Caco-2 (cell line): ENCODE measurements around the gene WDR76. TPM values are rescaled to one million over a fixed set of nuclear protein-coding genes. Genes with fewer than 3 reads are reported as not detected.
"Not testable (repeated sequence)": the region's sequence is repeated elsewhere in the genome, so short reads cannot be mapped to it uniquely, and the experiment has no call there.

Source experiments
- BruUV-seq: library from RNA; stranded (reverse); fragments of 400-500 nt; replicated peaks from 2 replicates; lab custom pipeline; 2021; lab: Mats Ljungman, UMichigan
- CTCF ChIA-PET: fragments of 300-600 bp; sonication (Branson Sonifier 250); formaldehyde crosslinking; loops from one replicate; lab custom pipeline; 2022; ENCODE audit warnings: antibody characterized with exemption; lab: Charles Lee
- POLR2A ChIA-PET: fragments of 300-600 bp; sonication (Branson Sonifier 250); formaldehyde crosslinking; loops from one replicate; lab custom pipeline; 2022; ENCODE audit warnings: antibody characterized with exemption; lab: Charles Lee
- DNase-seq, 2 experiments: peaks; one replicate each; pipeline versions ENCODE4 v3.0.0 to v3.0.0-alpha.2; 2020 to 2022
- H3K27me3 ChIP-seq: replicated peaks from 2 replicates; pipeline ENCODE4 v1.6.0; 2011; ENCODE audit warnings: low read length; ENCODE audit not compliant: control insufficient read depth, insufficient read depth
- H3K36me3 ChIP-seq: 2 replicates; pipeline ENCODE4 v1.5.1; 2011; ENCODE audit warnings: low read length; ENCODE audit not compliant: control insufficient read depth, insufficient read depth
- H3K4me1 ChIP-seq: fragments of 250-450 bp; sonication (Bioruptor Pico); 2 replicates; pipeline ENCODE4 v1.5.1; 2020; ENCODE audit warnings: mild to moderate bottlenecking
- H3K4me3 ChIP-seq: 2 replicates; pipeline ENCODE4 v1.5.1; 2011; ENCODE audit warnings: low read depth, mild to moderate bottlenecking, control low read depth, low read length
- H3K9me3 ChIP-seq: fragments of 250-450 bp; sonication (Bioruptor Pico); 2 replicates; pipeline ENCODE4 v1.5.1; 2020; ENCODE audit warnings: mild to moderate bottlenecking, moderate library complexity
- H3K27ac Mint-ChIP-seq: one replicate; pipeline ENCODE4 v1.8.0; 2022; ENCODE audit warnings: mixed read lengths; ENCODE audit not compliant: unreplicated experiment
- H3K27me3 Mint-ChIP-seq: one replicate; pipeline ENCODE4 v1.8.0; 2022; ENCODE audit warnings: mixed read lengths; ENCODE audit not compliant: insufficient read depth, unreplicated experiment
- H3K36me3 Mint-ChIP-seq: one replicate; pipeline ENCODE4 v1.8.0; 2022; ENCODE audit warnings: mild to moderate bottlenecking, mixed read lengths; ENCODE audit not compliant: insufficient read depth, unreplicated experiment
- H3K4me1 Mint-ChIP-seq: one replicate; pipeline ENCODE4 v1.8.0; 2022; ENCODE audit warnings: low read depth, mixed read lengths; ENCODE audit not compliant: unreplicated experiment
- H3K4me3 Mint-ChIP-seq: one replicate; pipeline ENCODE4 v1.8.0; 2022; ENCODE audit warnings: mild to moderate bottlenecking, moderate library complexity, mixed read lengths; ENCODE audit not compliant: unreplicated experiment
- H3K9me3 Mint-ChIP-seq: one replicate; pipeline ENCODE4 v1.8.0; 2022; ENCODE audit warnings: mixed read lengths; ENCODE audit not compliant: unreplicated experiment
- CTCF ChIP-seq, 2 experiments: fragments of 200-600 bp in 1 of 2; IDR thresholded peaks; 1 replicate in 1 of 2; 2 replicates in 1 of 2; pipeline versions ENCODE4 v1.5.1 to v1.8.0; 2011 to 2022; ENCODE audit warnings: antibody characterized with exemption in 1 of 2, control low read depth in 1 of 2, inconsistent platforms in 1 of 2, low read depth in 1 of 2, low read length in 1 of 2, mild to moderate bottlenecking in 1 of 2, moderate library complexity in 1 of 2; ENCODE audit not compliant: insufficient read depth in 1 of 2, severe bottlenecking in 1 of 2, unreplicated experiment in 1 of 2
- intact Hi-C: fragments of 100-400 bp; cut with micrococcal nuclease; formaldehyde crosslinking; loops from one replicate; pipeline ENCODE4 v1.10.0; 2022; ENCODE audit not compliant: unreplicated experiment
- total RNA-seq: library from RNA; stranded (reverse); gene quantifications from 2 replicates; pipeline ENCODE4 v1.2.3, GENCODE V29; 2022

WDR76 gene
- total RNA-seq, 1 experiment from 2014 or later, result 26.9 TPM

GRCh38 chr15:43826029-43826507 lies 734 bp upstream of the WDR76 start:
- CTCF ChIA-PET, result no interaction called here
- H3K9me3 ChIP-seq, result no peaks in the 10 kb centered on the region
- H3K27ac Mint-ChIP-seq, result peak overlapping the region; percentile 87
- peaks cover 30% of the 10 kb centered on the region for H3K36me3 Mint-ChIP-seq
- POLR2A ChIA-PET, result no interaction called here
- BruUV-seq, result no TSS peak
- H3K4me3 ChIP-seq, result peak overlapping the region; percentile 59
- H3K36me3 ChIP-seq, result no peaks in the 10 kb centered on the region
- no peak for DNase-seq
- H3K4me1 ChIP-seq, result 0 out of 2 replicates have a peak, but pooled peaks cover 6% of the 10 kb centered on the region
- H3K27me3 Mint-ChIP-seq, result no peaks in the 10 kb centered on the region
- H3K4me1 Mint-ChIP-seq, result peaks cover 20% of the 10 kb centered on the region
- intact Hi-C loops, result no loop called here
- no peaks in the 10 kb centered on the region for H3K9me3 Mint-ChIP-seq
- peak overlapping the region; percentile 92 for H3K4me3 Mint-ChIP-seq
- H3K27me3 ChIP-seq, result no peaks in the 10 kb centered on the region
- TF ChIP-seq CTCF (IDR thresholded peaks at IDR 0.05; ENCODE audit: insufficient read depth in 1 of 2, low read depth in 1 of 2, low read length in 1 of 2, severe bottlenecking in 1 of 2, unreplicated experiment in 1 of 2), result no peak

GRCh38 chr15:43828061-43828657 lies 1.4 kb downstream of the WDR76 start:
- Histone ChIP-seq H3K4me3 (no peak overlapping the region), H3K36me3 (no peaks in the 10 kb centered on the region), H3K9me3 (no peaks in the 10 kb centered on the region), H3K4me1 (0 out of 2 replicates have a peak, but pooled peaks cover 6% of the 10 kb centered on the region), H3K27me3 (no peaks in the 10 kb centered on the region)
- intact Hi-C loops, result no loop called here
- Mint-ChIP-seq H3K27ac (no peak overlapping the region), H3K4me1 (peaks cover 11% of the 10 kb centered on the region), H3K4me3 (peak overlapping the region; percentile 92), H3K27me3 (no peaks in the 10 kb centered on the region), H3K9me3 (no peaks in the 10 kb centered on the region), H3K36me3 (peaks cover 42% of the 10 kb centered on the region)
- DNase-seq, result no peak
- CTCF ChIA-PET, result no interaction called here
- POLR2A ChIA-PET, result no interaction called here
- no peak for TF ChIP-seq CTCF (IDR thresholded peaks at IDR 0.05; ENCODE audit: insufficient read depth in 1 of 2, low read depth in 1 of 2, low read length in 1 of 2, severe bottlenecking in 1 of 2, unreplicated experiment in 1 of 2)
- BruUV-seq, result TSS peak; percentile 34

- H3K27me3 ChIP-seq, H3K27ac Mint-ChIP-seq, H3K9me3 ChIP-seq, DNase-seq, H3K4me3 Mint-ChIP-seq, H3K4me1 ChIP-seq, H3K36me3 ChIP-seq, H3K9me3 Mint-ChIP-seq, CTCF ChIA-PET, H3K4me3 ChIP-seq, H3K27me3 Mint-ChIP-seq, intact Hi-C loops, BruUV-seq, POLR2A ChIA-PET: not testable (repeated sequence)
- Mint-ChIP-seq H3K4me1 (peaks cover 11% of the 10 kb centered on the region), H3K36me3 (peaks cover 38% of the 10 kb centered on the region)
Measured at GRCh38 chr15:43829951-43830540, 3.2 kb downstream of the WDR76 start.

GRCh38 chr15:43830691-43831275 lies 4.0 kb downstream of the WDR76 start:
- H3K4me3 Mint-ChIP-seq, H3K27ac Mint-ChIP-seq, H3K9me3 Mint-ChIP-seq, H3K4me1 ChIP-seq, H3K36me3 ChIP-seq, DNase-seq, H3K4me3 ChIP-seq, H3K9me3 ChIP-seq, CTCF ChIA-PET, intact Hi-C loops, H3K27me3 ChIP-seq, H3K27me3 Mint-ChIP-seq, POLR2A ChIA-PET, BruUV-seq: not testable (repeated sequence)
- peaks cover 11% of the 10 kb centered on the region for H3K4me1 Mint-ChIP-seq
- peaks cover 45% of the 10 kb centered on the region for H3K36me3 Mint-ChIP-seq

GRCh38 chr15:43831519-43832052 lies 4.8 kb downstream of the WDR76 start:
- DNase-seq, H3K4me3 Mint-ChIP-seq, H3K36me3 ChIP-seq, H3K9me3 ChIP-seq, CTCF ChIA-PET, POLR2A ChIA-PET, H3K4me1 ChIP-seq, H3K4me3 ChIP-seq, H3K27me3 ChIP-seq, H3K27ac Mint-ChIP-seq, intact Hi-C loops, H3K9me3 Mint-ChIP-seq, BruUV-seq, H3K27me3 Mint-ChIP-seq: not testable (repeated sequence)
- peaks cover 11% of the 10 kb centered on the region for H3K4me1 Mint-ChIP-seq
- peaks cover 53% of the 10 kb centered on the region for H3K36me3 Mint-ChIP-seq
